Smooth muscle cell (in vitro differentiated cells): Measurements from ENCODE around the gene CLNK. TPM values are rescaled to one million over a fixed set of nuclear protein-coding genes. Genes with fewer than 3 reads are reported as not detected.

ENCODE experiments used
- DNase-seq: peaks from one replicate; lab custom pipeline; 2025; ENCODE audit not compliant: unreplicated experiment; lab: John Stamatoyannopoulos, UW
- H2AFZ ChIP-seq: fragments of 200-600 bp; sonication (generic); 2 replicates; pipeline ENCODE4 v1.6.0; 2016; ENCODE audit warnings: antibody characterized with exemption, low read depth, mild to moderate bottlenecking
- H3F3A ChIP-seq: fragments of 200-600 bp; sonication (generic); 2 replicates; pipeline ENCODE4 v1.6.0; 2017; ENCODE audit warnings: antibody characterized with exemption, low read depth
- H3K27ac ChIP-seq: fragments of 200-600 bp; sonication (generic); 2 replicates; pipeline ENCODE4 v1.5.1; 2016; ENCODE audit warnings: low read depth, mild to moderate bottlenecking
- H3K27me3 ChIP-seq: fragments of 200-600 bp; sonication (generic); 2 replicates; pipeline ENCODE4 v1.6.1; 2016; ENCODE audit warnings: low read depth, mild to moderate bottlenecking
- H3K36me3 ChIP-seq: fragments of 200-600 bp; sonication (generic); 2 replicates; pipeline ENCODE4 v1.5.1; 2016; ENCODE audit warnings: low read depth
- H3K4me1 ChIP-seq: fragments of 200-600 bp; sonication (generic); 2 replicates; pipeline ENCODE4 v1.5.1; 2016; ENCODE audit warnings: low read depth
- H3K4me2 ChIP-seq: fragments of 200-600 bp; sonication (generic); 2 replicates; pipeline ENCODE4 v1.6.0; 2016; ENCODE audit warnings: mild to moderate bottlenecking
- H3K4me3 ChIP-seq: fragments of 200-600 bp; sonication (generic); 2 replicates; pipeline ENCODE4 v1.5.1; 2016; ENCODE audit warnings: mild to moderate bottlenecking
- H3K79me2 ChIP-seq: fragments of 200-600 bp; sonication (generic); 2 replicates; pipeline ENCODE4 v1.6.0; 2016; ENCODE audit warnings: low read depth, mild to moderate bottlenecking
- H3K9ac ChIP-seq: fragments of 200-600 bp; sonication (generic); 2 replicates; pipeline ENCODE4 v1.6.0; 2016; ENCODE audit warnings: low read depth
- H3K9me3 ChIP-seq: fragments of 200-600 bp; sonication (generic); replicated peaks from 2 replicates; pipeline ENCODE4 v1.5.1; 2016; ENCODE audit warnings: low read depth
- H4K20me1 ChIP-seq: fragments of 200-600 bp; sonication (generic); 2 replicates; pipeline ENCODE4 v1.6.0; 2016; ENCODE audit warnings: low read depth
- CTCF ChIP-seq: fragments of 200-600 bp; sonication (generic); IDR thresholded peaks from 2 replicates; pipeline ENCODE4 v1.5.1; 2017; ENCODE audit warnings: borderline replicate concordance, mild to moderate bottlenecking, antibody characterized with exemption; ENCODE audit not compliant: insufficient read depth, poor library complexity, severe bottlenecking
- WGBS: methylation state at CpG from one replicate; pipeline ENCODE4 v1.1.7; 2016; ENCODE audit warnings: low lambda C conversion rate; 5-methylcytosine and 5-hydroxymethylcytosine counted together
- polyA plus RNA-seq: library from polyadenylated mRNA; unstranded; fragments of >200 nt; fragmentation: Nextera tagmentation; extraction: Ambion mirVana; gene quantifications from 2 replicates; pipeline ENCODE4 v1.2.1, GENCODE V29; 2016
- total RNA-seq: library from RNA; depleted of rRNA; stranded (reverse); fragments of >200 nt; gene quantifications from 2 replicates; pipeline ENCODE4 v1.2.3, GENCODE V29; 2014

The CLNK gene
- total RNA-seq, result not detected in 2 replicates
- not detected in 2 replicates for polyA plus RNA-seq

- H3K27me3 ChIP-seq, result no peaks in the 10 kb centered on the region
- no peaks in the 10 kb centered on the region for H3K79me2 ChIP-seq
- H3K4me1 ChIP-seq, result no peaks in the 10 kb centered on the region
- no peak within 1 kb of the TSS for H3K9ac ChIP-seq
- WGBS, result 95% methylated on average over 8 of the region's 8 CpGs
- H3K4me2 ChIP-seq, result no peak within 1 kb of the TSS
- no peak for DNase-seq
- no peaks in the 10 kb centered on the region for H3K9me3 ChIP-seq
- H3K36me3 ChIP-seq, result no peaks in the 10 kb centered on the region
- no peak for TF ChIP-seq CTCF
- no peak within 1 kb of the TSS for H2AFZ ChIP-seq
- no peaks in the 10 kb centered on the region for H3F3A ChIP-seq
- H3K27ac ChIP-seq, result no peak within 1 kb of the TSS
- no peak within 1 kb of the TSS for H3K4me3 ChIP-seq
- no peaks in the 10 kb centered on the region for H4K20me1 ChIP-seq
Observed at GRCh38 chr4:10684631-10685030, at the start of gene CLNK. Gene CLNK (minus strand): TSS chr4:10684768. CDS start chr4:10667869, 16,899 bp downstream.

GRCh38 chr4:10733481-10734062 is 49.0 kb upstream of the CLNK start:
- Histone ChIP-seq H3K4me1 (no peaks in the 10 kb centered on the region), H3K79me2 (no peaks in the 10 kb centered on the region), H3F3A (no peaks in the 10 kb centered on the region), H3K9ac (no peak overlapping the region), H3K27ac (no peak overlapping the region), H3K9me3 (no peaks in the 10 kb centered on the region), H3K36me3 (no peaks in the 10 kb centered on the region), H3K4me3 (no peak overlapping the region), H2AFZ (no peak overlapping the region), H3K27me3 (no peaks in the 10 kb centered on the region), H4K20me1 (no peaks in the 10 kb centered on the region), H3K4me2 (no peak overlapping the region)
- WGBS, result 65% methylated on average over 1 of the region's 1 CpG
- TF ChIP-seq CTCF, result no peak
- DNase-seq, result no peak

GRCh38 chr4:10732914-10733415 is 48.4 kb upstream of the CLNK start:
- 87% methylated on average over 5 of the region's 5 CpGs for WGBS
- no peaks in the 10 kb centered on the region for H3K36me3 ChIP-seq

More at GRCh38 chr4:10732914-10733415, 48.4 kb upstream of the CLNK start:
- Histone ChIP-seq H3K9ac (no peak overlapping the region), H3K27ac (no peak overlapping the region), H3K4me2 (no peak overlapping the region), H3K79me2 (no peaks in the 10 kb centered on the region), H3F3A (no peaks in the 10 kb centered on the region), H3K9me3 (no peaks in the 10 kb centered on the region), H3K27me3 (no peaks in the 10 kb centered on the region), H3K4me3 (no peak overlapping the region), H3K4me1 (no peaks in the 10 kb centered on the region), H4K20me1 (no peaks in the 10 kb centered on the region), H2AFZ (no peak overlapping the region)
- no peak for TF ChIP-seq CTCF
- DNase-seq, result no peak
